Measurements from ENCODE around the gene SMS.

The SMS gene

DNA sequence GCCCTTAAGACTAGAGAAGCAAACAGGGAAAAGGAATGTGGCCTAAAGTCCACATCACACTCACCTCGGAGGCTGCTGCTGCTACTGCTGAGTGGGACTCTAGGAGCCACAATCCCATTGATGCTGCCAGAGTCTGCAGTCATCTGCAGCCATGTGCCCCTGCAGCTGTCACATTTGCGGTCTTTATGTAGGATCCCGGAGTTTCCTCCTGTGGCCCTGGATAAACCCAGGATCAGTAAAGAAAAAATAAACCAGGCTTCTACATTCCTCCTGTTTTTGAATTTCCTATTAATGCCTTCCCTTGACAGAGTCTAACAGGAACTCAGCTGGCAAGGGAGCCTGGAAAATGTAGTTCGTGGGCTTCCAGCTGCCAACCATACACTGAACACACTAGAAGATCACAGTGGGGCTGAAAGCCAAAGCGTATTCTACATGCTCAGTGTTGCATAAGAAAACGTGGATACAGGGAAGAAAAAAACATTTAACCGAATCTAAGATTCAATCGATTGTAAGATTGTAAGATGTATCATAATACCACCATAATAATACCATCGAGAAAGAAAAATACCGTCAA, 81.3 kb downstream of the SMS start:
- DNase-seq (ENCODE audit: insufficient read length), result no peak
- FAIRE-seq, result no peak
- TF ChIP-seq POLR2AphosphoS5 (IDR thresholded peaks at IDR 0.05; ENCODE audit: low read depth, low read length) (no peak), POLR2A (IDR thresholded peaks at IDR 0.05; ENCODE audit: low read depth, low read length) (no peak), TAF1 (IDR thresholded peaks at IDR 0.05; ENCODE audit: borderline replicate concordance, low read depth, low read length) (no peak)

DNA sequence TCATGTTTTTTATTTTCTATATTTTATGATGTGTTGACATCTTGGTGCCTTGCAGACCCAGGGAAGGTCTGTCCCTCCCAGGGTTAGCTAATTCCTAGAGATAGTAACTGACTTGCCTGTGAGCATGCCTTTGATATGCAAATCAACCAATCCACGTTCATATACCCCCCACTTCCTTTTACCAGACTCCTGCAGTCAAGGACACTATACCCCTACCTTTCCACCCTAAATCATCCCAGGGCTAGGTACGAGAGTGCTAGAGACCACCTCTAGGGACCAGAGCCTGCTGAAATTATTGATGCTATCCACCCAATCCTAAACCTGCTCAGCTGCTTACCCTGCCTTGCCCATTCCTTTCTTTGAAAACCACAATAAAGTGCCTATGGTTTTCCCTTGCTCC, 84.1 kb downstream of the SMS start:
- FAIRE-seq, result no peak
- TF ChIP-seq TAF1 (IDR thresholded peaks at IDR 0.05; ENCODE audit: borderline replicate concordance, low read depth, low read length) (no peak), POLR2AphosphoS5 (IDR thresholded peaks at IDR 0.05; ENCODE audit: low read depth, low read length) (no peak), POLR2A (IDR thresholded peaks at IDR 0.05; ENCODE audit: low read depth, low read length) (no peak)
- no peak for DNase-seq (ENCODE audit: insufficient read length)

DNA sequence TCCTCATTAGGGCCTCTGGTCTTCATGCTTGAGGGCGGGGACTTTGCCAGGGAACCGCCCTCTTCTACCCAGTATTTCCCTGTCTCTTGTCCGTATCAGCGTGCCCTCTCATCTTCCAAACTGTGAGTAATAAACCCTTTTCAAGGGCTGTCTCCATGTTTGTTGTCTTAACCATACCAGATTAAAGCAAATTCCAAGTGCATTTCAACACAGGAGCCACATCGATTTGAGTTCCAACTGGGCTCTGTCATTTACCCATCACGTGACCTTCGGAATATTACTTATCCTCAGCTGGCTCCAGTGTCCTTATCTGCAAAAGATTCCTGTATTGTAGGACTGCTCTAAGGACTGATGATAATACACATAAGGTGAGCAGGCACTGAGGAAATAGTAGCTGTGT, 85.2 kb downstream of the SMS start:
- FAIRE-seq (no peak), DNase-seq (ENCODE audit: insufficient read length) (no peak)

DNA sequence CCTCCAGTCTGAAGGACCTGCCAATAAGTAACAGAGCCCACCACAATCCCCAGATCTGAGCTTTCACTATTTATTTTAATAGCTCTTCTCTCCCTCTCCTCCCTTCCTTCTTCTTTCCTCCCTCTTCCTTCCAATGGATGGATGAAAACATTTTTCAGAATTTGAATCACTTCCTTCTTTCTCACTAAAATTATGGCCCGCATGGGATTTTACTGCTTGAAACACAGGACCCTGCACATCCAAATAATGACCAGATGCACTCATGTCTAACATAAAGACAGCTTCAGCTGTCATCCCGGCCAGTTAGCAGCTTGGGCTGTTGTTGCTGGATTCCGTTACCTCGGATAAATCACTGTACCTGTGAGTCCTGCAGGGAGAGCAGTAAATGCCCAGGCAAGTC, 86.2 kb downstream of the SMS start:
- FAIRE-seq (no peak), DNase-seq (ENCODE audit: insufficient read length) (no peak)
- TF ChIP-seq TAF1 (IDR thresholded peaks at IDR 0.05; ENCODE audit: borderline replicate concordance, low read depth, low read length) (no peak), POLR2AphosphoS5 (IDR thresholded peaks at IDR 0.05; ENCODE audit: low read depth, low read length) (no peak), POLR2A (IDR thresholded peaks at IDR 0.05; ENCODE audit: low read depth, low read length) (no peak)

More for the DNA sequence above, 85.2 kb downstream of the SMS start:
- TF ChIP-seq POLR2AphosphoS5 (IDR thresholded peaks at IDR 0.05; ENCODE audit: low read depth, low read length), result no peak
- TF ChIP-seq TAF1 (IDR thresholded peaks at IDR 0.05; ENCODE audit: borderline replicate concordance, low read depth, low read length), result no peak
- no peak for TF ChIP-seq POLR2A (IDR thresholded peaks at IDR 0.05; ENCODE audit: low read depth, low read length)

GRCh38 chrX:22032084-22032483, 91.6 kb downstream of the SMS start, which contains the start of gene PHEX:
Gene PHEX, plus strand, starts transcription at chrX:22032325. Its CDS starts 681 bp downstream, at chrX:22033006.
- FAIRE-seq, result no peak
- TF ChIP-seq TAF1 (IDR thresholded peaks at IDR 0.05; ENCODE audit: borderline replicate concordance, low read depth, low read length) (no peak), POLR2AphosphoS5 (IDR thresholded peaks at IDR 0.05; ENCODE audit: low read depth, low read length) (no peak), POLR2A (IDR thresholded peaks at IDR 0.05; ENCODE audit: low read depth, low read length) (no peak)
- no peak for DNase-seq (ENCODE audit: insufficient read length)

DNA sequence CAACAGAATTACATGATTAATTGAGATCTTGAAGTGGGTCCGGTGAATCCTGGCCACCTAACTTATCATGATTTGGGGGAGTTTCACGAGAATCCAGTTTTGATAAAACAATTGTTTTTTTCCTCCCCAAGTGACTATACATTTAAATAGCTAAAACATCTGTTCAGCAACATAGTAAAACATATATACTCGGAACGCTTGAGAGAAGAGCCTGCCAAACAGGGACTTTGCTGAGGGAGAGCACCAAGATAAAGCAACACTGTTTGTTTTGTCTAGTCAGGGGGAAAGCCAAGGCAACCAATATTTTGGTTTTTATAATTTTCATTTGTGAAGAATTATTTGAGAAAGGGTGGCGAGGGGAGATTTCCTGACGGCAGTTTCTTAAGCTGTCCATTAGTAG, 92.0 kb downstream of the SMS start:
- TF ChIP-seq TAF1 (IDR thresholded peaks at IDR 0.05; ENCODE audit: borderline replicate concordance, low read depth, low read length) (no peak), POLR2A (IDR thresholded peaks at IDR 0.05; ENCODE audit: low read depth, low read length) (no peak)
- no peak for FAIRE-seq
- no peak for DNase-seq (ENCODE audit: insufficient read length)

GRCh38 chrX:22033818-22034217, 93.3 kb downstream of the SMS start:
- no peak for TF ChIP-seq POLR2A (IDR thresholded peaks at IDR 0.05; ENCODE audit: low read depth, low read length)
- TF ChIP-seq TAF1 (IDR thresholded peaks at IDR 0.05; ENCODE audit: borderline replicate concordance, low read depth, low read length), result no peak
- no peak for TF ChIP-seq POLR2AphosphoS5 (IDR thresholded peaks at IDR 0.05; ENCODE audit: low read depth, low read length)
- no peak for FAIRE-seq
- no peak for DNase-seq (ENCODE audit: insufficient read length)

DNA sequence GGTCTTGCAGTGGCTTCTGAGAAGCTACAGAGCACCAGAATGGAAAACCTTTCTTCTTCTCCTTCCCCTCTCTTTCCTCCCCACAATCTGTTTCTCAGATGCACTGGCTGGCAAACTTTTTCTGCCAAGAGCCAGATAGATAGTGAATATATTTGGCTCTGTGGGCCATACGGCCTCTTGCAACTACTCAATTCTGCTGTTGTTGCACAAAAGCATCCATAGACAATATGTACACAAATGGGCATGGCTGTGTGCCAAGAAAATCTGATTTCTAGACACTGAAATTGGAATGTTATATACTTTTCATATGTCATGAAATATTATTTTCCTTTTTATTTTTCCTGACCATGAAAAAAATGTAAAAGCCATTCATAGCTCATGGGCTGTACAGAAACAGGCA, 94.7 kb downstream of the SMS start:
- no peak for TF ChIP-seq POLR2A (IDR thresholded peaks at IDR 0.05; ENCODE audit: low read depth, low read length)
- no peak for TF ChIP-seq TAF1 (IDR thresholded peaks at IDR 0.05; ENCODE audit: borderline replicate concordance, low read depth, low read length)
- no peak for TF ChIP-seq POLR2AphosphoS5 (IDR thresholded peaks at IDR 0.05; ENCODE audit: low read depth, low read length)
- DNase-seq (ENCODE audit: insufficient read length) (no peak), FAIRE-seq (no peak)

GRCh38 chrX:22037225-22037624, 96.7 kb downstream of the SMS start:
- FAIRE-seq (no peak), DNase-seq (ENCODE audit: insufficient read length) (no peak)
- TF ChIP-seq TAF1 (IDR thresholded peaks at IDR 0.05; ENCODE audit: borderline replicate concordance, low read depth, low read length) (no peak), POLR2AphosphoS5 (IDR thresholded peaks at IDR 0.05; ENCODE audit: low read depth, low read length) (no peak), POLR2A (IDR thresholded peaks at IDR 0.05; ENCODE audit: low read depth, low read length) (no peak)

DNA sequence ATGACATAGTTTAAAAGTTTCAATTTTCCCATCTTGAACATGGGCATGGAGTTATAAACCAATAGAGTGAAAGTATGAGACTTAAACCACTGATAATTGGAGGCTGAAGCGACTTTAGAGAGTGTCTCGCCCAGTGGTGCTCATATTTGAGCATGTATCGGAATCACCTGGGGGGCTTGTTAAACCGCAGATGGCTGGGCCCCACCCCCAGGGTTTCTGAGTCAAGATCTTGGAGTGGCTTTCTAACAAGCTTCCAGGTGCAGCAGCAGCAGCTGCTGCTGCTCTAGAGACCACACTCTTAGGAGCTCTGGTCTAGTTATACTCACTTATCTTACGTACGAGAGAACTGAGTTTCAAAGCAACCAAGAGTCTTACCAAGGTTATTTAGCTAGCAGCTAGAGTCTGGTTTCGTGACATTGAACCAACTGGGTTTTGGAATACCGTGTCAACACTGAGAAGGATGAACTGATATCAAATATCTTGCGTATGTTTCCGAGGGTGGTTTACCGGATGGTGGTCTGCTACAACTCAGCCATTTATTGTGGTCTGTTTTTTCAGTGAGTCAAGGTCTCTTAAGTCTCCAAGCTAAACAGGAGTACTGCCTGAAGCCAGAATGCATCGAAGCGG, 97.5 kb downstream of the SMS start:
- FAIRE-seq (no peak), DNase-seq (ENCODE audit: insufficient read length) (no peak)
- TF ChIP-seq POLR2AphosphoS5 (IDR thresholded peaks at IDR 0.05; ENCODE audit: low read depth, low read length) (no peak), POLR2A (IDR thresholded peaks at IDR 0.05; ENCODE audit: low read depth, low read length) (no peak), TAF1 (IDR thresholded peaks at IDR 0.05; ENCODE audit: borderline replicate concordance, low read depth, low read length) (no peak)

DNA sequence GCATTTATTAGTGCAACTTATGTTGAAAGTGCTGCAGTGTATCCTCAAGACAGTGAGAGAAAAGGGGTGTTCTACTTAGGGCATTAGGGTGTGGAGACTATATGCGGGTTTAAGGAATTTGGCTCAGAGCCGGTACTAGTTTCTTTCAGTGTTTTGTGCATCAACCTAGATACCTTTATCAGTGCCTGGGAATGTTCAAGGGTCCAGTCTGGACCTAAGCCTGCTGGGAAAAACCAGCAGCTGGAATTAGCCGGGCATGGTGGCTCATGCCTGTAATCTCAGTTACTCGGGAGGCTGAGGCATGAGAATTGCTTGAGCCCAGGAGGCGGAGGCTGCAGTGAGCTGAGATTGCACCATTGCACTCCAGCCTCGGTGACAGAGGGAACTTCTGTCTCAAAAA, 99.0 kb downstream of the SMS start:
- FAIRE-seq (no peak), DNase-seq (ENCODE audit: insufficient read length) (no peak)
- no peak for TF ChIP-seq TAF1 (IDR thresholded peaks at IDR 0.05; ENCODE audit: borderline replicate concordance, low read depth, low read length)
- no peak for TF ChIP-seq POLR2A (IDR thresholded peaks at IDR 0.05; ENCODE audit: low read depth, low read length)
- TF ChIP-seq POLR2AphosphoS5 (IDR thresholded peaks at IDR 0.05; ENCODE audit: low read depth, low read length), result no peak

DNA sequence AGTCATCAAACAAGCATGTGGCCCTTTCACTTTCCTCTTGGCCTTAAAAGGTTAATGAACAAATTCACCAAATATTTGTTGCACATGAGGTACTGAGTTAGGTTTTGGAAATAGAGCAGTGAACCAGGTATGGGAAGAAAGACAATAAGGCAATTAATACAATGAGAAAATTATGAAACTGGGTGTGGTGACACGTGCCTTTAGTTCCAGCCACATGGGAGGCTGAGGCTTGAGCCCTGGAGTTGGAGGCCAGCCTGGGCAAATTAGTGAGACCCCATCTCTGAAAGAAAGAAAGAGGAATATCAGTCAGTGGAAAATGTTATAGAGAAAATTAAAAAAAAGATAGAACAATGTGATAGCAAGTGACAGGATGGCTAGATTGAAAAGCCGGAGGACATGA, 99.7 kb downstream of the SMS start:
- TF ChIP-seq POLR2A (IDR thresholded peaks at IDR 0.05; ENCODE audit: low read depth, low read length), result no peak
- no peak for TF ChIP-seq POLR2AphosphoS5 (IDR thresholded peaks at IDR 0.05; ENCODE audit: low read depth, low read length)
- no peak for TF ChIP-seq TAF1 (IDR thresholded peaks at IDR 0.05; ENCODE audit: borderline replicate concordance, low read depth, low read length)
- no peak for FAIRE-seq
- no peak for DNase-seq (ENCODE audit: insufficient read length)

Data from GM12892 (cell line).